Testis (tissue), 3 donors: ENCODE measurements around the gene ANKRD52. TPM values are rescaled to one million over a fixed set of nuclear protein-coding genes. Genes with fewer than 3 reads are reported as not detected.
A peak's percentile ranks its signal among the peaks of the same experiment; 100 is the strongest.

Experiments used
- DNase-seq: peaks from one replicate; pipeline ENCODE4 v3.0.0-alpha.2; 2019
- H3K27ac ChIP-seq, 2 donors: fragments of 200-600 bp; sonication (generic); one replicate each; pipeline ENCODE4 v1.5.1; 2019
- H3K27me3 ChIP-seq: fragments of 200-600 bp; sonication (generic); one replicate; pipeline ENCODE4 v1.5.1; 2019
- H3K36me3 ChIP-seq: fragments of 200-600 bp; sonication (generic); one replicate; pipeline ENCODE4 v1.5.1; 2017; ENCODE audit warnings: low read depth; ENCODE audit errors: missing control alignments
- H3K4me1 ChIP-seq: fragments of 200-600 bp; sonication (generic); one replicate; pipeline ENCODE4 v1.5.1; 2019
- H3K4me3 ChIP-seq, 2 donors: fragments of 200-600 bp; sonication (generic); one replicate each; pipeline ENCODE4 v1.5.1; 2017 to 2019
- H3K9me3 ChIP-seq: fragments of 200-600 bp; sonication (generic); one replicate; pipeline ENCODE4 v1.5.1; 2017
- POLR2A ChIP-seq: fragments of 450-650 bp; IDR thresholded peaks from one replicate; pipeline ENCODE4 v1.6.1; 2017; ENCODE audit warnings: antibody characterized with exemption, mild to moderate bottlenecking, moderate library complexity
- WGBS, 2 donors: methylation state at CpG; one replicate each; pipeline ENCODE4 v1.1.5; 2018; 5-methylcytosine and 5-hydroxymethylcytosine counted together
- intact Hi-C: fragments of 100-400 bp; cut with DNase I; formaldehyde crosslinking; loops from one replicate; pipeline ENCODE4 v1.15.1; 2023; ENCODE audit warnings: low total_unique reads
- polyA plus RNA-seq: library from polyadenylated mRNA; stranded (reverse); fragments of 350-450 nt; fragmentation: Illumina TruSeq; extraction: RNeasy Lipid Tissue Mini Kit (QIAGEN cat#74804); gene quantifications from one replicate; pipeline ENCODE4 v1.2.3, GENCODE V29; 2014; ENCODE audit warnings: low read depth, low replicate concordance; ENCODE audit not compliant: insufficient read depth
- total RNA-seq, 2 donors: library from RNA; depleted of rRNA; stranded (reverse); fragments of >200 nt; gene quantifications; one replicate each; pipeline ENCODE4 v1.2.3, GENCODE V29; 2016
- TF ChIP-seq, protein P1 (sequence below), 3 experiments: fragments of 450-650 bp in 2 of 3; fragments of 200-600 bp in 1 of 3; sonication (generic) in 1 of 3; IDR thresholded peaks; one replicate each; pipeline ENCODE4 v1.5.1; 2016 to 2019; ENCODE audit warnings: antibody characterized with exemption in 3 of 3, mild to moderate bottlenecking in 2 of 3, moderate library complexity in 1 of 3

The ANKRD52 gene
- total and polyA plus RNA-seq, 3 donors from 2014 or later: 20.1 to 32.3 (median 26.8) TPM

DNA sequence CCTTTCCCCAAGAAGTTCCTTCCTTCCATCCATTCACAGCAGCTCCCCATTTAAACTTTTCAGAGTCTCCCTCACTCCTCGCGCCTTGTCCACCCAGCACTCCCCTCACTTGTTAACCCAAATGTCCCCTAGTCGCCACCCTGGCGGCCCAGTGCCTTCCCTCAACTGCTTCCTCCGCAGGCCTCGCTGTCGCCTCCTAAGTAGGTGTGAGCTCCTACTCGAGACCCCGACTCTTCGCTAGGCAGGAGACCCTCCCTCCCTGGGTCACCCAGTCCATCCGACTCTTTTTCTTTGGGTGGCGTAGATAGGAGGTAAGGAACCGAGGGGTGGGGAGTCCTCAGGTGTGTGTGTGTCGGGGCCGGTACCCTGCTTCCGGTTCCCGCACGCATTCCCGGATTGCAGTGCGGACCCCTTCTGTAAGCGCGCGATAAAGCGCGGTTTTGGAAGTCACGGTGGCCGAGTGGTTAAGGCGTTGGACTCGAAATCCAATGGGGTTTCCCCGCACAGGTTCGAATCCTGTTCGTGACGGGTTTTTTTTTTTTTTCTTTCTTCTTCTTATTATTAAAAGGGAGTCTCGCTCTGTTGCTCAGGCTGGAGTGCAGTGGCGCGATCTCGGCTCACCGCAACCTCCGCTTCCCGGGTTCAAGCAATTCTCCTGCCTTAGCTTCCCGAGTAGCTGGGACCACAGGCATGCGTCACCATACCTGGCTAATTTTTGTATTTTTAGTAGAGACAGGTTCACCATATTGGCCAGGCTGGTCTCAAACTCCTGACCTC, 68.1 kb downstream of the ANKRD52 start:
- DNase-seq: peak; percentile 89
- TF ChIP-seq, protein P1, sequence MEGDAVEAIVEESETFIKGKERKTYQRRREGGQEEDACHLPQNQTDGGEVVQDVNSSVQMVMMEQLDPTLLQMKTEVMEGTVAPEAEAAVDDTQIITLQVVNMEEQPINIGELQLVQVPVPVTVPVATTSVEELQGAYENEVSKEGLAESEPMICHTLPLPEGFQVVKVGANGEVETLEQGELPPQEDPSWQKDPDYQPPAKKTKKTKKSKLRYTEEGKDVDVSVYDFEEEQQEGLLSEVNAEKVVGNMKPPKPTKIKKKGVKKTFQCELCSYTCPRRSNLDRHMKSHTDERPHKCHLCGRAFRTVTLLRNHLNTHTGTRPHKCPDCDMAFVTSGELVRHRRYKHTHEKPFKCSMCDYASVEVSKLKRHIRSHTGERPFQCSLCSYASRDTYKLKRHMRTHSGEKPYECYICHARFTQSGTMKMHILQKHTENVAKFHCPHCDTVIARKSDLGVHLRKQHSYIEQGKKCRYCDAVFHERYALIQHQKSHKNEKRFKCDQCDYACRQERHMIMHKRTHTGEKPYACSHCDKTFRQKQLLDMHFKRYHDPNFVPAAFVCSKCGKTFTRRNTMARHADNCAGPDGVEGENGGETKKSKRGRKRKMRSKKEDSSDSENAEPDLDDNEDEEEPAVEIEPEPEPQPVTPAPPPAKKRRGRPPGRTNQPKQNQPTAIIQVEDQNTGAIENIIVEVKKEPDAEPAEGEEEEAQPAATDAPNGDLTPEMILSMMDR (IDR thresholded peaks at IDR 0.05): peak in 2 of 3 experiments; percentile 1 to 24
- TF ChIP-seq POLR2A: no peak
- H3K27me3 ChIP-seq: no peaks in the 10 kb centered on the region
- H3K4me1 ChIP-seq: peaks cover 15% of the 10 kb centered on the region
- WGBS, 2 donors: 1% methylated on average over 40 to 42 of the region's 42 CpGs
- no peaks in the 10 kb centered on the region for H3K36me3 ChIP-seq
- intact Hi-C loops: loop anchor here (2.0 kb wide), 1 partner anchor 71 kb away; the partner anchor contains the start of gene ZC3H10
- H3K9me3 ChIP-seq: no peaks in the 10 kb centered on the region
- peak overlapping the region; percentile 80 to 89 for H3K4me3 ChIP-seq
- H3K27ac ChIP-seq: peak overlapping the region; percentile 92 to 97

- peak within 1 kb of the TSS; percentile 80 to 89 for H3K4me3 ChIP-seq
- intact Hi-C loops: loop anchor here (2.0 kb wide), 1 partner anchor 71 kb away; the partner anchor contains the start of gene ZC3H10
- peaks cover 15% of the 10 kb centered on the region for H3K4me1 ChIP-seq
- no peaks in the 10 kb centered on the region for H3K36me3 ChIP-seq
- TF ChIP-seq POLR2A: no peak
- TF ChIP-seq, protein P1 (IDR thresholded peaks at IDR 0.05): peak; percentile 64 to 97 (median 68)
- no peaks in the 10 kb centered on the region for H3K27me3 ChIP-seq
- no peaks in the 10 kb centered on the region for H3K9me3 ChIP-seq
- 0 to 2% methylated on average over 11 to 65 of the region's 93 CpGs for WGBS, 2 donors
- peak within 1 kb of the TSS; percentile 92 to 97 for H3K27ac ChIP-seq
- peak; percentile 91 for DNase-seq
These were observed 68.9 kb downstream of the ANKRD52 start, which contains the start of gene SMARCC2 for GRCh38 chr12:56189099-56189917. TSS of gene SMARCC2 (minus strand) at chr12:56189483. CDS start at chr12:56189461, 22 bp downstream.

- peak overlapping the region; percentile 80 to 89 for H3K4me3 ChIP-seq
- WGBS, 2 donors: 1 to 2% methylated on average over 9 to 17 of the region's 17 CpGs
- DNase-seq: no peak
- peak overlapping the region; percentile 82 to 92 for H3K27ac ChIP-seq
- no peaks in the 10 kb centered on the region for H3K27me3 ChIP-seq
- TF ChIP-seq POLR2A: no peak
- TF ChIP-seq, protein P1 (IDR thresholded peaks at IDR 0.05): no peak
- H3K9me3 ChIP-seq: no peaks in the 10 kb centered on the region
- H3K4me1 ChIP-seq: peaks cover 15% of the 10 kb centered on the region
- no peaks in the 10 kb centered on the region for H3K36me3 ChIP-seq
- intact Hi-C loops: loop anchor here (2.0 kb wide), 1 partner anchor 70 kb away; the partner anchor contains the start of gene ZC3H10
These were observed 69.4 kb downstream of the ANKRD52 start for GRCh38 chr12:56188778-56189098.

GRCh38 chr12:56188131-56188777, 69.9 kb downstream of the ANKRD52 start:
- intact Hi-C loops: loop anchor here (2.0 kb wide), 1 partner anchor 69 kb away; the partner anchor contains the start of gene ZC3H10

More at GRCh38 chr12:56188131-56188777, 69.9 kb downstream of the ANKRD52 start:
- Histone ChIP-seq H3K4me3 (peak overlapping the region; percentile 80 to 89), H3K36me3 (no peaks in the 10 kb centered on the region), H3K27ac (peak overlapping the region; percentile 82 to 92), H3K9me3 (no peaks in the 10 kb centered on the region), H3K4me1 (peaks cover 15% of the 10 kb centered on the region), H3K27me3 (no peaks in the 10 kb centered on the region)
- TF ChIP-seq, protein P1 (IDR thresholded peaks at IDR 0.05): no peak
- TF ChIP-seq POLR2A: no peak
- 7 to 10% methylated on average over 10 of the region's 10 CpGs for WGBS, 2 donors
- DNase-seq: no peak

Other genes with a start within 250 kb of the ANKRD52 start
- 10 to 100 TPM; 10.7 to 13.9 TPM for gene IKZF4, start 237.3 kb downstream of the ANKRD52 start, total RNA-seq
- 17.7 TPM for gene IKZF4, start 237.3 kb downstream of the ANKRD52 start, polyA plus RNA-seq
- 100 to 1,000 TPM; 395 to 568 TPM for gene RPS26, start 216.5 kb downstream of the ANKRD52 start, total RNA-seq
- gene RPS26, start 216.5 kb downstream of the ANKRD52 start, polyA plus RNA-seq: 197 TPM
- 1 to 10 TPM; 3.3 to 9.8 TPM for gene ERBB3, start 178.2 kb downstream of the ANKRD52 start, total RNA-seq
- 6.1 TPM for gene ERBB3, start 178.2 kb downstream of the ANKRD52 start, polyA plus RNA-seq
- 10 to 100 TPM; 61.0 to 81.4 TPM for gene PA2G4, start 153.8 kb downstream of the ANKRD52 start, total RNA-seq
- gene PA2G4, start 153.8 kb downstream of the ANKRD52 start, polyA plus RNA-seq: 190 TPM
- 1,000 to 10,000 TPM; 1,066 to 1,985 TPM for gene RPL41, start 141.8 kb downstream of the ANKRD52 start, total RNA-seq
- gene RPL41, start 141.8 kb downstream of the ANKRD52 start, polyA plus RNA-seq: 2,323 TPM
- gene ZC3H10, start 140.1 kb downstream of the ANKRD52 start, total RNA-seq: 10 to 100 TPM; 16.2 to 20.6 TPM
- gene ZC3H10, start 140.1 kb downstream of the ANKRD52 start, polyA plus RNA-seq: 12.4 TPM
- gene ESYT1, start 130.1 kb downstream of the ANKRD52 start, total RNA-seq: 10 to 100 TPM; 72.0 to 99.8 TPM
- 50.8 TPM for gene ESYT1, start 130.1 kb downstream of the ANKRD52 start, polyA plus RNA-seq
- gene MYL6B, start 105.8 kb downstream of the ANKRD52 start, total RNA-seq: 100 to 1,000 TPM; 229 to 428 TPM
- gene MYL6B, start 105.8 kb downstream of the ANKRD52 start, polyA plus RNA-seq: 480 TPM
- gene MYL6, start 100.0 kb downstream of the ANKRD52 start, total RNA-seq: 1,000 to 10,000 TPM in 1 of 2 donors, 100 to 1,000 TPM in 1; 939 to 1,373 TPM
- gene MYL6, start 100.0 kb downstream of the ANKRD52 start, polyA plus RNA-seq: 1,271 TPM
- 100 to 1,000 TPM; 106 to 148 TPM for gene SMARCC2, start 68.9 kb downstream of the ANKRD52 start, total RNA-seq
- 69.5 TPM for gene SMARCC2, start 68.9 kb downstream of the ANKRD52 start, polyA plus RNA-seq
- gene RNF41, start 36.5 kb downstream of the ANKRD52 start, total RNA-seq: 10 to 100 TPM; 63.7 to 70.2 TPM
- gene RNF41, start 36.5 kb downstream of the ANKRD52 start, polyA plus RNA-seq: 49.3 TPM
- gene NABP2, start 34.0 kb downstream of the ANKRD52 start, total RNA-seq: 10 to 100 TPM; 27.5 to 30.4 TPM
- 40.8 TPM for gene NABP2, start 34.0 kb downstream of the ANKRD52 start, polyA plus RNA-seq
- gene SLC39A5, start 28.3 kb downstream of the ANKRD52 start, total RNA-seq: under 1 TPM in 1 of 2 donors, not detected in 1; 0.87 TPM
- 3.9 TPM for gene SLC39A5, start 28.3 kb downstream of the ANKRD52 start, polyA plus RNA-seq
- 10 to 100 TPM; 24.2 to 26.9 TPM for gene COQ10A, start 8.6 kb upstream of the ANKRD52 start, total RNA-seq
- gene COQ10A, start 8.6 kb upstream of the ANKRD52 start, polyA plus RNA-seq: 10.6 TPM
- gene CS, start 41.9 kb upstream of the ANKRD52 start, total RNA-seq: 10 to 100 TPM; 67.8 to 70.2 TPM
- 63.8 TPM for gene CS, start 41.9 kb upstream of the ANKRD52 start, polyA plus RNA-seq
- 10 to 100 TPM; 62.4 to 63.3 TPM for gene CNPY2, start 57.6 kb upstream of the ANKRD52 start, total RNA-seq
- 82.5 TPM for gene CNPY2, start 57.6 kb upstream of the ANKRD52 start, polyA plus RNA-seq
- gene PAN2, start 75.6 kb upstream of the ANKRD52 start, total RNA-seq: 100 to 1,000 TPM; 105 to 155 TPM
- gene PAN2, start 75.6 kb upstream of the ANKRD52 start, polyA plus RNA-seq: 119 TPM
- gene IL23A, start 80.5 kb upstream of the ANKRD52 start, total RNA-seq: 1 to 10 TPM; 8.1 to 8.4 TPM
- 34.9 TPM for gene IL23A, start 80.5 kb upstream of the ANKRD52 start, polyA plus RNA-seq
- 100 to 1,000 TPM; 110 to 122 TPM for gene STAT2, start 101.7 kb upstream of the ANKRD52 start, total RNA-seq
- 57.0 TPM for gene STAT2, start 101.7 kb upstream of the ANKRD52 start, polyA plus RNA-seq
- not detected for gene APOF, start 104.5 kb upstream of the ANKRD52 start, total RNA-seq
- not detected for gene APOF, start 104.5 kb upstream of the ANKRD52 start, polyA plus RNA-seq
- gene TIMELESS, start 191.0 kb upstream of the ANKRD52 start, total RNA-seq: 10 to 100 TPM; 16.2 to 16.3 TPM
- 13.5 TPM for gene TIMELESS, start 191.0 kb upstream of the ANKRD52 start, polyA plus RNA-seq
- gene MIP, start 196.3 kb upstream of the ANKRD52 start, total RNA-seq: 1 to 10 TPM in 1 of 2 donors, under 1 TPM in 1; 0.63 to 1.2 TPM
- 1.1 TPM for gene MIP, start 196.3 kb upstream of the ANKRD52 start, polyA plus RNA-seq
- gene SPRYD4, start 210.2 kb upstream of the ANKRD52 start, total RNA-seq: 1 to 10 TPM; 6.8 to 6.9 TPM
- gene SPRYD4, start 210.2 kb upstream of the ANKRD52 start, polyA plus RNA-seq: 2.6 TPM
- 1 to 10 TPM; 3.8 to 4.7 TPM for gene GLS2, start 229.8 kb upstream of the ANKRD52 start, total RNA-seq
- gene GLS2, start 229.8 kb upstream of the ANKRD52 start, polyA plus RNA-seq: 2.2 TPM